H9 (cell line): Measurements from ENCODE around the gene KLF13. TPM values are rescaled to one million over a fixed set of nuclear protein-coding genes. Genes with fewer than 3 reads are reported as not detected.

Experiments used
- DNase-seq: peaks from one replicate; pipeline ENCODE4 v3.0.0-alpha.2; 2017
- H2AFZ ChIP-seq: one replicate; pipeline ENCODE4 v1.6.1; 2013; ENCODE audit warnings: mild to moderate bottlenecking, low read length, control low read depth, moderate library complexity
- H2AK5ac ChIP-seq: 2 replicates; pipeline ENCODE4 v1.6.1; 2013; ENCODE audit warnings: low read length, control low read depth, mixed read lengths; ENCODE audit not compliant: insufficient read length
- H2BK120ac ChIP-seq: one replicate; pipeline ENCODE4 v1.6.1; 2013; ENCODE audit warnings: low read depth, mild to moderate bottlenecking, low read length, control low read depth, inconsistent platforms; ENCODE audit not compliant: poor library complexity, severe bottlenecking
- H2BK12ac ChIP-seq: 2 replicates; pipeline ENCODE4 v1.6.1; 2013; ENCODE audit warnings: low read length, control low read depth, mixed read lengths, low read depth; ENCODE audit not compliant: insufficient read length
- H2BK15ac ChIP-seq: 2 replicates; pipeline ENCODE4 v1.6.1; 2013; ENCODE audit warnings: low read depth, low read length, control low read depth
- H2BK20ac ChIP-seq: one replicate; pipeline ENCODE4 v1.6.1; 2013; ENCODE audit warnings: low read depth, mild to moderate bottlenecking, low read length, control low read depth, inconsistent platforms; ENCODE audit not compliant: poor library complexity, severe bottlenecking
- H2BK5ac ChIP-seq: 2 replicates; pipeline ENCODE4 v1.6.1; 2013; ENCODE audit warnings: low read length, control low read depth, mixed read lengths; ENCODE audit not compliant: insufficient read length
- H3K14ac ChIP-seq: 2 replicates; pipeline ENCODE4 v1.6.1; 2013; ENCODE audit warnings: low read length, control low read depth; ENCODE audit not compliant: insufficient read depth
- H3K18ac ChIP-seq: 2 replicates; pipeline ENCODE4 v1.6.1; 2013; ENCODE audit warnings: low read depth, mild to moderate bottlenecking, mixed read lengths, low read length, control low read depth; ENCODE audit not compliant: insufficient read length
- H3K23ac ChIP-seq: 2 replicates; pipeline ENCODE4 v1.6.1; 2013; ENCODE audit warnings: low read length, control low read depth, mixed read lengths, low read depth; ENCODE audit not compliant: insufficient read length
- H3K23me2 ChIP-seq: 2 replicates; pipeline ENCODE4 v1.6.1; 2013; ENCODE audit warnings: low read depth, mild to moderate bottlenecking, mixed read lengths, low read length, control low read depth; ENCODE audit not compliant: insufficient read length, poor library complexity, severe bottlenecking
- H3K27ac ChIP-seq: 2 replicates; pipeline ENCODE4 v1.5.1; 2013; ENCODE audit warnings: low read length, control low read depth, mixed read lengths, low read depth; ENCODE audit not compliant: insufficient read length
- H3K27me3 ChIP-seq: 2 replicates; pipeline ENCODE4 v1.6.1; 2013; ENCODE audit warnings: low read length, control low read depth, inconsistent platforms; ENCODE audit not compliant: insufficient read depth
- H3K4ac ChIP-seq: 2 replicates; pipeline ENCODE4 v1.6.1; 2013; ENCODE audit warnings: low read depth, mild to moderate bottlenecking, control low read depth, inconsistent platforms, low read length, moderate library complexity
- H3K4me1 ChIP-seq: 2 replicates; pipeline ENCODE4 v1.6.1; 2013; ENCODE audit warnings: low read length, control low read depth, inconsistent platforms; ENCODE audit not compliant: insufficient read depth
- H3K4me2 ChIP-seq: 2 replicates; pipeline ENCODE4 v1.6.1; 2013; ENCODE audit warnings: low read length, control low read depth, mixed read lengths; ENCODE audit not compliant: insufficient read length, insufficient read depth
- H3K56ac ChIP-seq: 2 replicates; pipeline ENCODE4 v1.6.1; 2013; ENCODE audit warnings: low read depth, mild to moderate bottlenecking, mixed read lengths, low read length, control low read depth; ENCODE audit not compliant: insufficient read length
- H3K79me1 ChIP-seq: 2 replicates; pipeline ENCODE4 v1.6.1; 2013; ENCODE audit warnings: low read depth, mild to moderate bottlenecking, moderate library complexity, low read length, control low read depth, inconsistent platforms; ENCODE audit not compliant: insufficient read depth, poor library complexity, severe bottlenecking
- H3K79me2 ChIP-seq: 2 replicates; pipeline ENCODE4 v1.6.1; 2013; ENCODE audit warnings: low read length, control low read depth, inconsistent platforms; ENCODE audit not compliant: insufficient read depth
- H3K9ac ChIP-seq: 2 replicates; pipeline ENCODE4 v1.6.1; 2013; ENCODE audit warnings: low read length, control low read depth, mixed read lengths; ENCODE audit not compliant: insufficient read length; ENCODE audit errors: extremely low read depth
- H3K9me3 ChIP-seq: one replicate; pipeline ENCODE4 v1.6.1; 2013; ENCODE audit warnings: low read depth, low read length, inconsistent platforms; ENCODE audit not compliant: control insufficient read depth
- H3T11ph ChIP-seq: one replicate; pipeline ENCODE4 v1.6.1; 2013; ENCODE audit warnings: mild to moderate bottlenecking, low read length, control low read depth, inconsistent platforms
- H4K20me1 ChIP-seq: one replicate; pipeline ENCODE4 v1.6.1; 2013; ENCODE audit not compliant: control insufficient read depth, insufficient read length, insufficient read depth
- H4K5ac ChIP-seq: 2 replicates; pipeline ENCODE4 v1.6.1; 2013; ENCODE audit warnings: low read depth, mild to moderate bottlenecking, mixed read lengths, low read length, control low read depth; ENCODE audit not compliant: insufficient read length
- H4K8ac ChIP-seq: replicated peaks from 2 replicates; pipeline ENCODE4 v1.6.1; 2013; ENCODE audit warnings: low read length, control low read depth, mixed read lengths, low read depth; ENCODE audit not compliant: insufficient read length
- H4K91ac ChIP-seq: 2 replicates; pipeline ENCODE4 v1.6.1; 2013; ENCODE audit warnings: low read depth, mild to moderate bottlenecking, moderate library complexity, mixed read lengths, low read length, control low read depth; ENCODE audit not compliant: insufficient read length
- H3K27ac Mint-ChIP-seq, 3 experiments: 2 replicates in 2 of 3; 3 replicates in 1 of 3; pipeline ENCODE4 v1.8.0; 2020 to 2021; ENCODE audit warnings: mixed read lengths in 3 of 3, mild to moderate bottlenecking in 1 of 3, moderate library complexity in 1 of 3
- H3K27me3 Mint-ChIP-seq: 2 replicates; pipeline ENCODE4 v1.8.0; 2021; ENCODE audit warnings: low read depth, mild to moderate bottlenecking, moderate library complexity, mixed read lengths
- H3K36me3 Mint-ChIP-seq, 3 experiments: 2 replicates in 2 of 3; 3 replicates in 1 of 3; pipeline ENCODE4 v1.8.0; 2020 to 2021; ENCODE audit warnings: low read depth in 3 of 3, mixed read lengths in 3 of 3; ENCODE audit not compliant: insufficient read depth in 1 of 3
- H3K4me1 Mint-ChIP-seq, 2 experiments: 2 replicates each; pipeline ENCODE4 v1.8.0; 2020; ENCODE audit warnings: mixed read lengths in 2 of 2
- H3K4me3 Mint-ChIP-seq, 2 experiments: 2 replicates in 1 of 2; 3 replicates in 1 of 2; pipeline ENCODE4 v1.8.0; 2020 to 2021; ENCODE audit warnings: mild to moderate bottlenecking in 2 of 2, mixed read lengths in 2 of 2, moderate library complexity in 1 of 2
- H3K9me3 Mint-ChIP-seq, 2 experiments: 2 replicates in 1 of 2; 3 replicates in 1 of 2; pipeline ENCODE4 v1.8.0; 2020; ENCODE audit warnings: mild to moderate bottlenecking in 2 of 2, mixed read lengths in 2 of 2, moderate library complexity in 1 of 2
- WGBS: extraction: QIAGEN DNeasy Blood & Tissue Kit; methylation state at CpG from one replicate; pipeline ENCODE4 v1.1.7; 2013; ENCODE audit warnings: missing lambda C conversion rate, low lambda C conversion rate, mixed read lengths; ENCODE audit not compliant: insufficient read length; ENCODE audit errors: extremely low coverage; 5-methylcytosine and 5-hydroxymethylcytosine counted together
- total RNA-seq: library from RNA; stranded (reverse); gene quantifications from 2 replicates; pipeline ENCODE4 v1.2.1, GENCODE V29; 2021
- TF ChIP-seq, protein P1 (sequence below): fragments of 200-600 bp; sonication (generic); conservative IDR thresholded peaks from 3 replicates; pipeline ENCODE4 v1.8.0; 2021; ENCODE audit warnings: antibody characterized with exemption, mild to moderate bottlenecking

The KLF13 gene
- total RNA-seq, 1 experiment from 2014 or later, result 33.4 TPM

DNA sequence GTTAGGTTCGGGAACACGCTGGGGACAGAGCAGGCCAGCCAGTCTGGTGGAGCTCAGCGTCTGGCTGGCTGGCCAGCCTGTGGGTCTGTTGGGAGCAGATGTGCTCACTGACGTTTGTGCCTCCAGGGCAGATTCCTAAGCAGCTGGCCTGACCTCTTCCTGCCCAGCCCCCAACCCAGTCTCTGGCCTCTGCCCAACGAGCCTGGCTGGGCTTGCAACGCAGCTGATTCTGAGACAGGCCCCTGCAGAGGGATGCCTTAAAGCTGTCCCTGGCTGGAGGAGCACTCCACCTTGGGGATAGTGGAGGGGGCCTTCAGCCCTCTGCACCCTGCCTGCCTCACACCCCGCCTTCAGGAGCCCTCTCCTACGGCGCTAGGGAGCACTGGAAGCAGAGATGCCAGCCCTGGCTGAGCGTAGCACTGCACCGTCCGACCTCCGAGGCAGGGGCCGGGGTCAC is 46.0 kb downstream of the KLF13 start:
- Histone ChIP-seq H3K23ac (no peak overlapping the region), H3T11ph (no peak overlapping the region), H3K4ac (no peak overlapping the region), H3K4me2 (no peak overlapping the region), H2BK20ac (no peak overlapping the region), H3K4me1 (no peaks in the 10 kb centered on the region; the same call in 1 of the 2 replicates), H2BK120ac (no peak overlapping the region), H3K9me3 (no peaks in the 10 kb centered on the region), H3K9ac (no peak overlapping the region), H3K79me1 (no peaks in the 10 kb centered on the region), H3K56ac (no peak overlapping the region), H3K27me3 (no peaks in the 10 kb centered on the region), H2BK15ac (no peak overlapping the region), H3K14ac (no peak overlapping the region), H2AFZ (no peak overlapping the region), H2AK5ac (no peak overlapping the region), H3K18ac (no peak overlapping the region), H2BK12ac (no peak overlapping the region), H2BK5ac (no peak overlapping the region), H3K27ac (no peak overlapping the region), H4K20me1 (no peaks in the 10 kb centered on the region), H4K91ac (no peak overlapping the region), H3K23me2 (no peaks in the 10 kb centered on the region), H4K8ac (no peak overlapping the region), H3K79me2 (no peaks in the 10 kb centered on the region; the same call in 1 of the 2 replicates), H4K5ac (no peak overlapping the region)
- peaks cover 48 to 51% of the 10 kb centered on the region in 2 experiments for H3K4me1 Mint-ChIP-seq
- H3K27me3 Mint-ChIP-seq, result no peaks in the 10 kb centered on the region; the same call in 1 of the 2 replicates
- WGBS, result no CpG with 5 or more reads among the region's 14 CpGs
- peaks cover 4 to 6% of the 10 kb centered on the region in 2 experiments; a peak in 3 of 5 replicates for H3K9me3 Mint-ChIP-seq
- H3K36me3 Mint-ChIP-seq, result peaks cover 7 to 37% (median 21%) of the 10 kb centered on the region in 3 experiments; a peak in 5 of 7 replicates
- peak overlapping the region in 1 of 2 experiments; percentile 48; a peak in 2 of 5 replicates for H3K4me3 Mint-ChIP-seq
- peak; percentile 92 for DNase-seq
- H3K27ac Mint-ChIP-seq, result peak overlapping the region; percentile 65 to 96 (median 87); a peak in 6 of 7 replicates
- TF ChIP-seq, protein P1, sequence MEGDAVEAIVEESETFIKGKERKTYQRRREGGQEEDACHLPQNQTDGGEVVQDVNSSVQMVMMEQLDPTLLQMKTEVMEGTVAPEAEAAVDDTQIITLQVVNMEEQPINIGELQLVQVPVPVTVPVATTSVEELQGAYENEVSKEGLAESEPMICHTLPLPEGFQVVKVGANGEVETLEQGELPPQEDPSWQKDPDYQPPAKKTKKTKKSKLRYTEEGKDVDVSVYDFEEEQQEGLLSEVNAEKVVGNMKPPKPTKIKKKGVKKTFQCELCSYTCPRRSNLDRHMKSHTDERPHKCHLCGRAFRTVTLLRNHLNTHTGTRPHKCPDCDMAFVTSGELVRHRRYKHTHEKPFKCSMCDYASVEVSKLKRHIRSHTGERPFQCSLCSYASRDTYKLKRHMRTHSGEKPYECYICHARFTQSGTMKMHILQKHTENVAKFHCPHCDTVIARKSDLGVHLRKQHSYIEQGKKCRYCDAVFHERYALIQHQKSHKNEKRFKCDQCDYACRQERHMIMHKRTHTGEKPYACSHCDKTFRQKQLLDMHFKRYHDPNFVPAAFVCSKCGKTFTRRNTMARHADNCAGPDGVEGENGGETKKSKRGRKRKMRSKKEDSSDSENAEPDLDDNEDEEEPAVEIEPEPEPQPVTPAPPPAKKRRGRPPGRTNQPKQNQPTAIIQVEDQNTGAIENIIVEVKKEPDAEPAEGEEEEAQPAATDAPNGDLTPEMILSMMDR, result no peak
